Measurements from ENCODE around the gene CRYM. TPM values are rescaled to one million over a fixed set of nuclear protein-coding genes. Genes with fewer than 3 reads are reported as not detected.
"Not testable (repeated sequence)": the region's sequence is repeated elsewhere in the genome, so short reads cannot be mapped to it uniquely, and the experiment has no call there.

CRYM gene
- total and polyA plus RNA-seq, 7 donors, result 1.6 to 24.7 (median 6.1) TPM

- H3K9me3 ChIP-seq, result no peaks in the 10 kb centered on the region
- DNase-seq, result no peak
- H3K36me3 ChIP-seq, result no peaks in the 10 kb centered on the region
- H3K4me1 ChIP-seq, result peaks cover 0 to 11% (median 8%) of the 10 kb centered on the region in 4 donors
- H3K27ac ChIP-seq, result no peak overlapping the region
- peaks cover 0 to 25% (median 0%) of the 10 kb centered on the region in 3 donors for H3K27me3 ChIP-seq
- no peak overlapping the region for H3K4me3 ChIP-seq
- TF ChIP-seq CTCF (IDR thresholded peaks at IDR 0.05) (no peak), POLR2A (IDR thresholded peaks at IDR 0.05) (no peak), EP300 (IDR thresholded peaks at IDR 0.05) (no peak), POLR2AphosphoS5 (IDR thresholded peaks at IDR 0.05) (no peak)
- intact Hi-C loops (cut with DNase I), result no loop called here
- WGBS, 2 donors, result 83 to 90% methylated on average over 5 of the region's 5 CpGs
Measured at GRCh38 chr16:21274172-21274726, 3.8 kb downstream of the CRYM start.

GRCh38 chr16:21272763-21273162 lies 5.3 kb downstream of the CRYM start:
- H3K36me3 ChIP-seq; DNase-seq; H3K9me3 ChIP-seq; intact Hi-C loops (cut with DNase I); H3K4me1 ChIP-seq; H3K4me3 ChIP-seq; H3K27ac ChIP-seq: not testable (repeated sequence)
- WGBS, 2 donors, result 93 to 96% methylated on average over 3 of the region's 3 CpGs
- H3K27me3 ChIP-seq, result peaks cover 0 to 22% (median 0%) of the 10 kb centered on the region in 3 donors

- 69 to 70% methylated on average over 2 of the region's 2 CpGs for WGBS, 2 donors
- DNase-seq, result no peak
- no peaks in the 10 kb centered on the region for H3K36me3 ChIP-seq
- H3K4me1 ChIP-seq, result no peaks in the 10 kb centered on the region
- H3K4me3 ChIP-seq, result no peak overlapping the region
- no peak for TF ChIP-seq POLR2AphosphoS5 (IDR thresholded peaks at IDR 0.05)
- no peak for TF ChIP-seq CTCF (IDR thresholded peaks at IDR 0.05)
- TF ChIP-seq EP300 (IDR thresholded peaks at IDR 0.05), result no peak
- no peak for TF ChIP-seq POLR2A (IDR thresholded peaks at IDR 0.05)
- intact Hi-C loops (cut with DNase I), result no loop called here
- H3K9me3 ChIP-seq, result no peaks in the 10 kb centered on the region
- no peak overlapping the region for H3K27ac ChIP-seq
- peaks cover 0 to 17% (median 0%) of the 10 kb centered on the region in 3 donors for H3K27me3 ChIP-seq
Measured at GRCh38 chr16:21272253-21272652, 5.8 kb downstream of the CRYM start.

GRCh38 chr16:21268236-21268635 lies 9.9 kb downstream of the CRYM start:
- TF ChIP-seq POLR2AphosphoS5 (IDR thresholded peaks at IDR 0.05) (no peak), POLR2A (IDR thresholded peaks at IDR 0.05) (no peak), CTCF (IDR thresholded peaks at IDR 0.05) (no peak), EP300 (IDR thresholded peaks at IDR 0.05) (no peak)
- no peaks in the 10 kb centered on the region for H3K27me3 ChIP-seq
- intact Hi-C loops (cut with DNase I), result no loop called here
- 88% methylated on average over 9 of the region's 9 CpGs for WGBS, 2 donors
- H3K36me3 ChIP-seq, result no peaks in the 10 kb centered on the region
- peaks cover 0 to 15% (median 3%) of the 10 kb centered on the region in 4 donors for H3K4me1 ChIP-seq
- DNase-seq, result no peak
- no peaks in the 10 kb centered on the region for H3K9me3 ChIP-seq
- no peak overlapping the region for H3K4me3 ChIP-seq
- H3K27ac ChIP-seq, result no peak overlapping the region

GRCh38 chr16:21267298-21267697 lies 10.8 kb downstream of the CRYM start:
- intact Hi-C loops (cut with DNase I), result no loop called here
- no peak overlapping the region for H3K4me3 ChIP-seq
- H3K4me1 ChIP-seq, result peaks cover 0 to 15% (median 3%) of the 10 kb centered on the region in 4 donors
- no peaks in the 10 kb centered on the region for H3K9me3 ChIP-seq
- H3K36me3 ChIP-seq, result no peaks in the 10 kb centered on the region
- no peak overlapping the region for H3K27ac ChIP-seq
- H3K27me3 ChIP-seq, result no peaks in the 10 kb centered on the region
- no peak for TF ChIP-seq POLR2A (IDR thresholded peaks at IDR 0.05)
- TF ChIP-seq POLR2AphosphoS5 (IDR thresholded peaks at IDR 0.05), result no peak
- no peak for TF ChIP-seq EP300 (IDR thresholded peaks at IDR 0.05)
- TF ChIP-seq CTCF (IDR thresholded peaks at IDR 0.05), result no peak
- DNase-seq, result no peak
- 92 to 93% methylated on average over 4 of the region's 4 CpGs for WGBS, 2 donors

Data from sigmoid colon (tissue), 7 donors.